ENCODE data around the gene MAN2A2.
A peak's percentile ranks its signal among the peaks of the same experiment; 100 is the strongest.
"Not testable (repeated sequence)": the region's sequence is repeated elsewhere in the genome, so short reads cannot be mapped to it uniquely, and the experiment has no call there.

Gene MAN2A2

GRCh38 chr15:90893175-90894090, 9.7 kb upstream of the MAN2A2 start:
- Histone ChIP-seq H3K4me1 (no peaks in the 10 kb centered on the region), H3K9me3 (no peaks in the 10 kb centered on the region; the same call in 1 of the 2 replicates), H3K36me3 (replicated peaks) (peaks cover 5% of the 10 kb centered on the region), H3K27me3 (ENCODE audit: low read depth) (no peaks in the 10 kb centered on the region), H3K4me3 (peak overlapping the region; percentile 28)
- DNase-seq (ENCODE audit: low spot score in 2 of 2) = peak in 1 of 2 experiments; percentile 62
- in situ Hi-C loops (cut with MboI; ENCODE audit: low sequenced_read_pairs) = loop anchor here (25.0 kb wide), 1 partner anchor 406 kb away; no protein-coding TSS in a partner anchor

GRCh38 chr15:90895571-90896117, 7.5 kb upstream of the MAN2A2 start:
- DNase-seq (ENCODE audit: low spot score in 2 of 2) = peak in 1 of 2 experiments; percentile 33
- H3K4me1 ChIP-seq = no peaks in the 10 kb centered on the region
- no peak overlapping the region for H3K4me3 ChIP-seq
- peaks cover 5% of the 10 kb centered on the region for H3K36me3 ChIP-seq (replicated peaks)
- H3K9me3 ChIP-seq = no peaks in the 10 kb centered on the region; the same call in 1 of the 2 replicates
- H3K27me3 ChIP-seq (ENCODE audit: low read depth) = no peaks in the 10 kb centered on the region
- in situ Hi-C loops (cut with MboI; ENCODE audit: low sequenced_read_pairs) = loop anchor here (25.0 kb wide), 1 partner anchor 408 kb away; no protein-coding TSS in a partner anchor

GRCh38 chr15:90897131-90897655, 5.9 kb upstream of the MAN2A2 start:
- H3K36me3 ChIP-seq (replicated peaks); H3K9me3 ChIP-seq; H3K4me1 ChIP-seq; H3K4me3 ChIP-seq; H3K27me3 ChIP-seq (ENCODE audit: low read depth); DNase-seq (ENCODE audit: low spot score in 2 of 2): not testable (repeated sequence)
- in situ Hi-C loops (cut with MboI; ENCODE audit: low sequenced_read_pairs) = loop anchor here (25.0 kb wide), 1 partner anchor 410 kb away; no protein-coding TSS in a partner anchor

- Histone ChIP-seq H3K36me3 (replicated peaks) (peaks cover 18% of the 10 kb centered on the region), H3K9me3 (no peaks in the 10 kb centered on the region; the same call in 1 of the 2 replicates), H3K4me1 (peaks cover 16% of the 10 kb centered on the region), H3K27me3 (ENCODE audit: low read depth) (no peaks in the 10 kb centered on the region), H3K4me3 (peak overlapping the region; percentile 49)
- DNase-seq (ENCODE audit: low spot score in 2 of 2) = peak; percentile 11 to 62
- in situ Hi-C loops (cut with MboI; ENCODE audit: low sequenced_read_pairs) = no loop called here
Observed at GRCh38 chr15:90901175-90902039, 1.7 kb upstream of the MAN2A2 start.

- in situ Hi-C loops (cut with MboI; ENCODE audit: low sequenced_read_pairs) = no loop called here
- H3K4me3 ChIP-seq = peak overlapping the region; percentile 49
- no peaks in the 10 kb centered on the region for H3K27me3 ChIP-seq (ENCODE audit: low read depth)
- H3K36me3 ChIP-seq (replicated peaks) = peaks cover 26% of the 10 kb centered on the region
- no peaks in the 10 kb centered on the region; the same call in 1 of the 2 replicates for H3K9me3 ChIP-seq
- DNase-seq (ENCODE audit: low spot score in 2 of 2) = peak; percentile 67 to 72
- peaks cover 16% of the 10 kb centered on the region for H3K4me1 ChIP-seq
Observed at GRCh38 chr15:90902040-90902839, 862 bp upstream of the MAN2A2 start.

GRCh38 chr15:90903733-90904536, 833 bp downstream of the MAN2A2 start:
- Histone ChIP-seq H3K4me3 (peak overlapping the region; percentile 45), H3K27me3 (ENCODE audit: low read depth) (no peaks in the 10 kb centered on the region), H3K4me1 (peaks cover 16% of the 10 kb centered on the region), H3K36me3 (replicated peaks) (peaks cover 36% of the 10 kb centered on the region), H3K9me3 (no peaks in the 10 kb centered on the region)
- in situ Hi-C loops (cut with MboI; ENCODE audit: low sequenced_read_pairs) = no loop called here
- peak; percentile 28 to 39 for DNase-seq (ENCODE audit: low spot score in 2 of 2)

- no peak for DNase-seq (ENCODE audit: low spot score in 2 of 2)
- Histone ChIP-seq H3K36me3 (replicated peaks) (peaks cover 37% of the 10 kb centered on the region), H3K4me3 (no peak overlapping the region), H3K4me1 (peaks cover 16% of the 10 kb centered on the region), H3K27me3 (ENCODE audit: low read depth) (no peaks in the 10 kb centered on the region), H3K9me3 (no peaks in the 10 kb centered on the region)
- in situ Hi-C loops (cut with MboI; ENCODE audit: low sequenced_read_pairs) = no loop called here
Observed at GRCh38 chr15:90904746-90905145, 1.6 kb downstream of the MAN2A2 start.

- Histone ChIP-seq H3K36me3 (replicated peaks) (peaks cover 43% of the 10 kb centered on the region), H3K9me3 (no peaks in the 10 kb centered on the region), H3K27me3 (ENCODE audit: low read depth) (no peaks in the 10 kb centered on the region), H3K4me1 (peaks cover 16% of the 10 kb centered on the region), H3K4me3 (no peak overlapping the region)
- no peak for DNase-seq (ENCODE audit: low spot score in 2 of 2)
- in situ Hi-C loops (cut with MboI; ENCODE audit: low sequenced_read_pairs) = no loop called here
Observed at GRCh38 chr15:90905306-90906180, 2.4 kb downstream of the MAN2A2 start.

GRCh38 chr15:90906181-90906849, 3.2 kb downstream of the MAN2A2 start:
- DNase-seq (ENCODE audit: low spot score in 2 of 2) = no peak
- Histone ChIP-seq H3K27me3 (ENCODE audit: low read depth) (no peaks in the 10 kb centered on the region), H3K9me3 (no peaks in the 10 kb centered on the region), H3K4me3 (no peak overlapping the region), H3K4me1 (peaks cover 15% of the 10 kb centered on the region), H3K36me3 (replicated peaks) (peaks cover 50% of the 10 kb centered on the region)
- in situ Hi-C loops (cut with MboI; ENCODE audit: low sequenced_read_pairs) = no loop called here

GRCh38 chr15:90907051-90907660, 4.1 kb downstream of the MAN2A2 start:
- in situ Hi-C loops (cut with MboI; ENCODE audit: low sequenced_read_pairs) = no loop called here
- Histone ChIP-seq H3K4me3 (no peak overlapping the region), H3K4me1 (peaks cover 7% of the 10 kb centered on the region), H3K36me3 (replicated peaks) (peaks cover 59% of the 10 kb centered on the region), H3K27me3 (ENCODE audit: low read depth) (no peaks in the 10 kb centered on the region), H3K9me3 (no peaks in the 10 kb centered on the region)
- DNase-seq (ENCODE audit: low spot score in 2 of 2) = no peak

All from HAP-1 (cell line).